Activated CD8-positive, alpha-beta T cell treated with anti-CD3 and anti-CD28 coated beads for 36 hours (primary cell): ENCODE results near the gene SP110. TPM values are rescaled to one million over a fixed set of nuclear protein-coding genes. Genes with fewer than 3 reads are reported as not detected.
A peak's percentile ranks its signal among the peaks of the same experiment; 100 is the strongest.
"Not testable (repeated sequence)": the region's sequence is repeated elsewhere in the genome, so short reads cannot be mapped to it uniquely, and the experiment has no call there.

ENCODE experiments used
- ATAC-seq: fragments of 200-7000 bp; cut with Tn5 transposase; one replicate; pipeline ENCODE4 v1.10.0; 2021; ENCODE audit warnings: mild to moderate bottlenecking, moderate library complexity
- CTCF ChIA-PET: fragments of 350-600 bp; sonication (Branson Sonifier 250); formaldehyde crosslinking; loops from one replicate; lab custom pipeline; 2021; ENCODE audit warnings: antibody characterized with exemption; lab: Charles Lee
- POLR2A ChIA-PET: fragments of 350-600 bp; sonication (Branson Sonifier 250); formaldehyde crosslinking; loops from one replicate; lab custom pipeline; 2021; ENCODE audit warnings: antibody characterized with exemption; lab: Charles Lee
- DNase-seq: peaks from one replicate; pipeline ENCODE4 v3.0.0-alpha.2; 2020
- H3K27ac Mint-ChIP-seq: one replicate; pipeline ENCODE4 v1.8.0; 2021; ENCODE audit warnings: mild to moderate bottlenecking, mixed read lengths
- H3K27me3 Mint-ChIP-seq: one replicate; pipeline ENCODE4 v1.8.0; 2021; ENCODE audit warnings: mixed read lengths
- H3K36me3 Mint-ChIP-seq: one replicate; pipeline ENCODE4 v1.8.0; 2021; ENCODE audit warnings: low read depth, mixed read lengths
- H3K4me1 Mint-ChIP-seq: one replicate; pipeline ENCODE4 v1.8.0; 2021; ENCODE audit warnings: low read depth, mixed read lengths
- H3K4me3 Mint-ChIP-seq: one replicate; pipeline ENCODE4 v1.8.0; 2021; ENCODE audit warnings: mild to moderate bottlenecking, moderate library complexity, mixed read lengths
- H3K9me3 Mint-ChIP-seq: one replicate; pipeline ENCODE4 v1.8.0; 2021; ENCODE audit warnings: mixed read lengths
- CTCF ChIP-seq: fragments of 200-600 bp; IDR thresholded peaks from one replicate; pipeline ENCODE4 v1.8.0; 2022; ENCODE audit warnings: antibody characterized with exemption, mild to moderate bottlenecking
- intact Hi-C: fragments of 100-400 bp; cut with micrococcal nuclease; formaldehyde crosslinking; loops from one replicate; pipeline ENCODE4 v1.10.0; 2022
- total RNA-seq, 2 experiments: library from RNA; stranded (reverse); gene quantifications; one replicate each; pipeline ENCODE4 v1.2.3, GENCODE V29; 2021

SP110 gene
- total RNA-seq, 2 experiments from 2014 or later = 67.0 to 69.4 TPM

- Mint-ChIP-seq H3K9me3 (peaks cover 17% of the 10 kb centered on the region), H3K27me3 (no peaks in the 10 kb centered on the region), H3K27ac (peak overlapping the region; percentile 64), H3K36me3 (peaks cover 48% of the 10 kb centered on the region), H3K4me3 (peak overlapping the region; percentile 80), H3K4me1 (peaks cover 58% of the 10 kb centered on the region)
- ChIA-PET CTCF (interaction anchor here (1.3 to 1.6 kb wide), 2 partner anchors 24 to 383 kb away, joined by 3 to 4 read pairs; no protein-coding TSS in a partner anchor), POLR2A (interaction anchor here (1.1 kb wide), 1 partner anchor 100 kb away, joined by 5 read pairs; the partner anchor contains the start of gene SP140L)
- no peak for ATAC-seq
- no peak for DNase-seq
- intact Hi-C loops = loop anchor here (10.0 kb wide), 1 partner anchor 218 kb away; no protein-coding TSS in a partner anchor
- no peak for TF ChIP-seq CTCF
These were observed 7.4 kb upstream of the SP110 start for GRCh38 chr2:230227216-230227615.

- Mint-ChIP-seq H3K27me3 (no peaks in the 10 kb centered on the region), H3K27ac (peak overlapping the region; percentile 98), H3K9me3 (peaks cover 13% of the 10 kb centered on the region), H3K4me3 (peak overlapping the region; percentile 84), H3K4me1 (peaks cover 54% of the 10 kb centered on the region), H3K36me3 (peaks cover 37% of the 10 kb centered on the region)
- ATAC-seq (peak; percentile 46), DNase-seq (no peak)
- ChIA-PET CTCF (interaction anchor here (1.4 kb wide), 1 partner anchor 385 kb away, joined by 4 read pairs; no protein-coding TSS in a partner anchor), POLR2A (interaction anchor here (0.6 to 2.1 kb wide), 7 partner anchors 10 to 186 kb away, joined by 3 to 6 read pairs (median 4); no protein-coding TSS in a partner anchor)
- TF ChIP-seq CTCF = no peak
- intact Hi-C loops = loop anchor here (10.0 kb wide), 1 partner anchor 219 kb away; no protein-coding TSS in a partner anchor
These were observed 6.3 kb upstream of the SP110 start for GRCh38 chr2:230226051-230226551.

- Mint-ChIP-seq H3K4me3 (peak within 1 kb of the TSS; percentile 84), H3K36me3 (peaks cover 31% of the 10 kb centered on the region), H3K27ac (peak within 1 kb of the TSS; percentile 98), H3K27me3 (no peaks in the 10 kb centered on the region), H3K9me3 (peaks cover 7% of the 10 kb centered on the region), H3K4me1 (peaks cover 48% of the 10 kb centered on the region)
- intact Hi-C loops = loop anchor here (10.0 kb wide), 1 partner anchor 219 kb away; no protein-coding TSS in a partner anchor
- DNase-seq = peak; percentile 85
- peak; percentile 89 for ATAC-seq
- TF ChIP-seq CTCF = no peak
- ChIA-PET POLR2A (interaction anchor here (0.6 to 2.1 kb wide), 9 partner anchors 9 to 186 kb away, joined by 3 to 6 read pairs (median 3); partner anchors contain the start of gene SP140L), CTCF (interaction anchor here (1.4 kb wide), 1 partner anchor 385 kb away, joined by 4 read pairs; no protein-coding TSS in a partner anchor)
These were observed 5.7 kb upstream of the SP110 start, which contains the start of gene SP140 for GRCh38 chr2:230225486-230225885. Gene SP140 (plus strand): TSS chr2:230225736. CDS start chr2:230225845, 109 bp downstream.

- no peak for TF ChIP-seq CTCF
- Mint-ChIP-seq H3K9me3 (no peaks in the 10 kb centered on the region), H3K36me3 (peaks cover 30% of the 10 kb centered on the region), H3K27me3 (no peaks in the 10 kb centered on the region), H3K27ac (peak overlapping the region; percentile 98), H3K4me3 (peak overlapping the region; percentile 84), H3K4me1 (peaks cover 47% of the 10 kb centered on the region)
- intact Hi-C loops = loop anchor here (10.0 kb wide), 1 partner anchor 220 kb away; no protein-coding TSS in a partner anchor
- ChIA-PET CTCF (no interaction called here), POLR2A (interaction anchor here (1.1 to 2.1 kb wide), 3 partner anchors 8 to 17 kb away, joined by 3 to 4 read pairs (median 4); no protein-coding TSS in a partner anchor)
- DNase-seq (no peak), ATAC-seq (no peak)
These were observed 4.7 kb upstream of the SP110 start for GRCh38 chr2:230224458-230224857.

- Mint-ChIP-seq H3K36me3 (peaks cover 33% of the 10 kb centered on the region), H3K27ac (peak overlapping the region; percentile 30), H3K4me1 (peaks cover 52% of the 10 kb centered on the region)
- POLR2A ChIA-PET = interaction anchor here (0.7 kb wide), 1 partner anchor 79 kb away, joined by 3 read pairs; no protein-coding TSS in a partner anchor
- intact Hi-C loops = loop anchor here (10.0 kb wide), 1 partner anchor 222 kb away; no protein-coding TSS in a partner anchor
- CTCF ChIA-PET, H3K4me3 Mint-ChIP-seq, H3K27me3 Mint-ChIP-seq, ATAC-seq, DNase-seq, H3K9me3 Mint-ChIP-seq: not testable (repeated sequence)
These were observed 3.0 kb upstream of the SP110 start for GRCh38 chr2:230222829-230223228.
